Right lobe of liver (tissue), 4 donors: ENCODE measurements around the gene ANKRD37.

Source experiments
- POLR2A ChIP-seq: fragments of 450-650 bp; IDR thresholded peaks from one replicate; pipeline ENCODE4 v1.6.1; 2017; ENCODE audit warnings: antibody characterized with exemption, mild to moderate bottlenecking
- TF ChIP-seq, protein P1 (sequence below), 4 donors: fragments of 200-600 bp in 3 of 4; fragments of 450-650 bp in 1 of 4; IDR thresholded peaks; one replicate each; pipeline versions ENCODE4 v1.5.1 to v1.8.0; 2016 to 2022; ENCODE audit warnings: antibody characterized with exemption in 4 of 4, mild to moderate bottlenecking in 2 of 4
- donor health status: DM: no; HTN: no; CAD: no.
- donor health status: DM: no; HTN: no; CAD: no.
- donor health status: DM: no; HTN: yes; CAD: no.

DNA sequence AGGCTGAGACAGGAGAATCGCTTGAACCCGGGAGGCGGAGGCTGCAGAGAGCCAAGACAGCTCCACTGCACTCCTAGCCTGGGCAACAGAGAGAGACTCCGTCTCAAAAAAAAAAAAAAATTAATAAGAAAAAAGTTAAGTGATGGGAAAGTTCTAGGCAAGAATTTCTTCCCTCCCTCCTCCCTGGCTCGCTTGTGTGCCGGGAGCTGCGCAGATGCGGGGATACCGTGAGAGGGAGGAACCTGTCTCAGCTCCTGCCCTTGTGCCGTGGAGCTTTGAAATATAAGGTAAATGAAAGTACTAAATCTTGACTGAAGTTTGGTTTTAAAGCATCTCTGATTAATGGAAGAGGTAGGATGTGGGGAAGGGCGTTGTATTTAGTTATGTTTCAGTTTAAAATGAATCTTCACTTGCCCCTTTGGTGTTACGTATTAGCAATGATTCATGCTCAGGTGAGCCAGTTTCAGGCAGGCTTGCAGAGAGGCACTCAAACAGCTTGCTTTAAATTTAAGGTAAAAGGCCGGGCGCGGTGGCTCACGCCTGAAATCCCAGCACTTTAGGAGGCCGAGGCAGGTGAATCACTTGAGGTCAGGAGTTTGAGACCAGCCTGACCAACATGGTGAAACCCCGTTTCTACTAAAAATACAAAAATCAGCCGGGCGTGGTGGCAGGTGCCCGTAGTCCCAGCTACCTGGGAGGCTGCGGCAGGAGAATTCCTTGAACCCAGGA lies 30.5 kb downstream of the ANKRD37 start:
- TF ChIP-seq, protein P1, sequence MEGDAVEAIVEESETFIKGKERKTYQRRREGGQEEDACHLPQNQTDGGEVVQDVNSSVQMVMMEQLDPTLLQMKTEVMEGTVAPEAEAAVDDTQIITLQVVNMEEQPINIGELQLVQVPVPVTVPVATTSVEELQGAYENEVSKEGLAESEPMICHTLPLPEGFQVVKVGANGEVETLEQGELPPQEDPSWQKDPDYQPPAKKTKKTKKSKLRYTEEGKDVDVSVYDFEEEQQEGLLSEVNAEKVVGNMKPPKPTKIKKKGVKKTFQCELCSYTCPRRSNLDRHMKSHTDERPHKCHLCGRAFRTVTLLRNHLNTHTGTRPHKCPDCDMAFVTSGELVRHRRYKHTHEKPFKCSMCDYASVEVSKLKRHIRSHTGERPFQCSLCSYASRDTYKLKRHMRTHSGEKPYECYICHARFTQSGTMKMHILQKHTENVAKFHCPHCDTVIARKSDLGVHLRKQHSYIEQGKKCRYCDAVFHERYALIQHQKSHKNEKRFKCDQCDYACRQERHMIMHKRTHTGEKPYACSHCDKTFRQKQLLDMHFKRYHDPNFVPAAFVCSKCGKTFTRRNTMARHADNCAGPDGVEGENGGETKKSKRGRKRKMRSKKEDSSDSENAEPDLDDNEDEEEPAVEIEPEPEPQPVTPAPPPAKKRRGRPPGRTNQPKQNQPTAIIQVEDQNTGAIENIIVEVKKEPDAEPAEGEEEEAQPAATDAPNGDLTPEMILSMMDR (IDR thresholded peaks at IDR 0.05) = no peak
- no peak for TF ChIP-seq POLR2A
